NCI-H774 (cell line): ENCODE measurements around the gene PLPP7.
"Not testable (repeated sequence)": the region's sequence is repeated elsewhere in the genome, so short reads cannot be mapped to it uniquely, and the experiment has no call there.

ENCODE experiments used
- DNase-seq: peaks from one replicate; lab custom pipeline; 2025; lab: John Stamatoyannopoulos, UW

PLPP7 gene

GRCh38 chr9:131289301-131290035 lies at the start of gene PLPP7:
Gene PLPP7 (plus strand): TSS chr9:131289723. CDS start chr9:131289998, 275 bp downstream.
- DNase-seq, result no peak

GRCh38 chr9:131240047-131240921 lies 49.2 kb upstream of the PLPP7 start:
- no peak for DNase-seq

GRCh38 chr9:131244331-131244730 lies 45.2 kb upstream of the PLPP7 start:
- DNase-seq, result not testable (repeated sequence)

- DNase-seq, result no peak
Observed at GRCh38 chr9:131246618-131247017, 42.9 kb upstream of the PLPP7 start.

GRCh38 chr9:131252120-131252519 lies 37.4 kb upstream of the PLPP7 start:
- no peak for DNase-seq

GRCh38 chr9:131253891-131254491 lies 35.5 kb upstream of the PLPP7 start:
- no peak for DNase-seq

- no peak for DNase-seq
Observed at GRCh38 chr9:131254626-131255025, 34.9 kb upstream of the PLPP7 start.

- no peak for DNase-seq
Observed at GRCh38 chr9:131255676-131256197, 33.8 kb upstream of the PLPP7 start.

- DNase-seq, result no peak
Observed at GRCh38 chr9:131257266-131258025, 32.1 kb upstream of the PLPP7 start.

- DNase-seq, result no peak
Observed at GRCh38 chr9:131258186-131258585, 31.3 kb upstream of the PLPP7 start.

GRCh38 chr9:131258698-131259431 lies 30.7 kb upstream of the PLPP7 start:
- no peak for DNase-seq

GRCh38 chr9:131259432-131259898 lies 30.1 kb upstream of the PLPP7 start:
- no peak for DNase-seq

GRCh38 chr9:131259916-131260597 lies 29.5 kb upstream of the PLPP7 start:
- DNase-seq, result no peak

GRCh38 chr9:131260751-131261452 lies 28.6 kb upstream of the PLPP7 start:
- DNase-seq, result no peak

- no peak for DNase-seq
Observed at GRCh38 chr9:131262327-131263032, 27.0 kb upstream of the PLPP7 start.

GRCh38 chr9:131263033-131263343 lies 26.5 kb upstream of the PLPP7 start:
- not testable (repeated sequence) for DNase-seq

- no peak for DNase-seq
Observed at GRCh38 chr9:131263701-131264100, 25.8 kb upstream of the PLPP7 start.

- DNase-seq, result no peak
Observed at GRCh38 chr9:131264231-131264630, 25.3 kb upstream of the PLPP7 start.
